ENCODE data around the gene PCSK5. TPM values are rescaled to one million over a fixed set of nuclear protein-coding genes. Genes with fewer than 3 reads are reported as not detected.

PCSK5 gene
- total RNA-seq, 1 donor from 2014 or later: 8.9 TPM

DNA sequence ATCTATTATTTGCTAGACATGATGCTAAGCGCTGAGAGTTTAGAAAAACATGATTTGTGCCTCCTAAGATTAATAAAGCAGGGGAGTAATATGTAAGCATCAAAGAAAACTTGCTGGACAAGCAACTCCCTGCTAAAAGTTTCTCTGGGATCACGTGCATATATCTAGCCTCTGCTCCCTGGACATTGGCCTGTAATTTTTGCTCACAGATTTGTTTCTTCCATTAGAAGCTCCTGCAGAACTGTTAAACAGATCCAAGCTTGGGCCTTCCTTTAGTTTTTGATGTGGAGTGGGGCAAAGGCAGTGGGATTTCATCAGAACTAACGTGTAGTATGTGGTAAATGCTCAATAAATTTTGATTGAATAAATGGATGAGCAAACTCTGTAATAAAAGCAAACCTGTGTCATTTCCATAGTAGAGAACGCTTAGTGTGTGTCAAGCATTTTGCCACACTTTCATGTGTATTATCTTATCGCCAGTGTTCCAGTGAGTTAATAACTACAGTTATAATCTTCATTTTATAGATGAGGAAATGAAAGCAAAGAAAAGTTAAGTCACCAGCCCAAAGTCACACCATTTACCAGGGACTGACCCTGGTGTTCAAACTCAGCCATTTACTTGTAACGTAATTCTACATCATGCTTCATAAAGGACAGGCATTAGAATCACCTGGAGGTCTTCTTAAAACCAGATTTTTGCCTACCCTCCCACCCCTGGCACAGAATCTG is 100.3 kb downstream of the PCSK5 start:
- Mint-ChIP-seq H3K9me3 (ENCODE audit: low read depth) (peaks cover 6% of the 10 kb centered on the region), H3K27me3 (ENCODE audit: low read depth) (no peaks in the 10 kb centered on the region), H3K36me3 (ENCODE audit: low read depth) (peaks cover 7% of the 10 kb centered on the region), H3K4me1 (ENCODE audit: low read depth) (peaks cover 23% of the 10 kb centered on the region), H3K27ac (ENCODE audit: unreplicated experiment) (no peak overlapping the region), H3K4me3 (ENCODE audit: unreplicated experiment) (no peak overlapping the region)
- DNase-seq (ENCODE audit: low spot score): no peak
- TF ChIP-seq, protein P1, sequence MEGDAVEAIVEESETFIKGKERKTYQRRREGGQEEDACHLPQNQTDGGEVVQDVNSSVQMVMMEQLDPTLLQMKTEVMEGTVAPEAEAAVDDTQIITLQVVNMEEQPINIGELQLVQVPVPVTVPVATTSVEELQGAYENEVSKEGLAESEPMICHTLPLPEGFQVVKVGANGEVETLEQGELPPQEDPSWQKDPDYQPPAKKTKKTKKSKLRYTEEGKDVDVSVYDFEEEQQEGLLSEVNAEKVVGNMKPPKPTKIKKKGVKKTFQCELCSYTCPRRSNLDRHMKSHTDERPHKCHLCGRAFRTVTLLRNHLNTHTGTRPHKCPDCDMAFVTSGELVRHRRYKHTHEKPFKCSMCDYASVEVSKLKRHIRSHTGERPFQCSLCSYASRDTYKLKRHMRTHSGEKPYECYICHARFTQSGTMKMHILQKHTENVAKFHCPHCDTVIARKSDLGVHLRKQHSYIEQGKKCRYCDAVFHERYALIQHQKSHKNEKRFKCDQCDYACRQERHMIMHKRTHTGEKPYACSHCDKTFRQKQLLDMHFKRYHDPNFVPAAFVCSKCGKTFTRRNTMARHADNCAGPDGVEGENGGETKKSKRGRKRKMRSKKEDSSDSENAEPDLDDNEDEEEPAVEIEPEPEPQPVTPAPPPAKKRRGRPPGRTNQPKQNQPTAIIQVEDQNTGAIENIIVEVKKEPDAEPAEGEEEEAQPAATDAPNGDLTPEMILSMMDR (IDR thresholded peaks at IDR 0.05): no peak

DNA sequence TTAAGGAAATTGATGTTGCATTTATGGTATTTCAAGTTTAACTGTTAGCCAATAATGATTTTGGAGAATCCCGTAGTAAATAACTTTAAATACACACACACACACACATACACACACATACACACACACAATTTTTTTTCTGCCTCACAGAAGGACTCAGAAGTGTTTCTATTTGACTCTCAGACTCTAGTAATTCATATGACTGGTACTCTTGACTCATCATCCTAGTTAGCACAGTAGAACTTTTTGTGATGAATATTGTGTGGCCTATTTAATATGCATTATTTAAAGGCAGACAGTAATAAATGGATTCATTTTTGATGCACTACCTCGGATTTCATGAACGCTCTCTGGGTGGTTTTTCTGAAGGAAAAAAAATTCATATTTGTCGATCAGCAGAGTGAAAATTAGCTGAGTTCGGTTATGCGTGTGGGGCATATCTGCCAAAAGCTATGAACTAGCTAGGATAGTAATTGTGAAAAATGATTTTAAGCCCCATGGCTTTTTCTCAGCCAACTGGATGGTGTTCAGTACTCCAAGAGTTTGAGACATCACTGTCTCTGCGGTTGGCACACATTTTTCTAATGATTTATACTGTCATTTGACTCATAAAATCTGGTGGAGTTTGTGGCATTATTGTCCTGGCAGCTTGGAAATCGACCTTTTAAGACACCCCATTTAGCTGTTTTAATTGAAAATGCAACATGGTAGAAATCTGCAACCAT is 102.2 kb downstream of the PCSK5 start:
- peaks cover 23% of the 10 kb centered on the region for H3K4me1 Mint-ChIP-seq (ENCODE audit: low read depth)
- H3K27ac Mint-ChIP-seq (ENCODE audit: unreplicated experiment): no peak overlapping the region
- no peaks in the 10 kb centered on the region for H3K27me3 Mint-ChIP-seq (ENCODE audit: low read depth)
- peaks cover 5% of the 10 kb centered on the region for H3K36me3 Mint-ChIP-seq (ENCODE audit: low read depth)
- no peak for DNase-seq (ENCODE audit: low spot score)
- H3K4me3 Mint-ChIP-seq (ENCODE audit: unreplicated experiment): no peak overlapping the region
- peaks cover 6% of the 10 kb centered on the region for H3K9me3 Mint-ChIP-seq (ENCODE audit: low read depth)
- TF ChIP-seq, protein P1 (IDR thresholded peaks at IDR 0.05): no peak

DNA sequence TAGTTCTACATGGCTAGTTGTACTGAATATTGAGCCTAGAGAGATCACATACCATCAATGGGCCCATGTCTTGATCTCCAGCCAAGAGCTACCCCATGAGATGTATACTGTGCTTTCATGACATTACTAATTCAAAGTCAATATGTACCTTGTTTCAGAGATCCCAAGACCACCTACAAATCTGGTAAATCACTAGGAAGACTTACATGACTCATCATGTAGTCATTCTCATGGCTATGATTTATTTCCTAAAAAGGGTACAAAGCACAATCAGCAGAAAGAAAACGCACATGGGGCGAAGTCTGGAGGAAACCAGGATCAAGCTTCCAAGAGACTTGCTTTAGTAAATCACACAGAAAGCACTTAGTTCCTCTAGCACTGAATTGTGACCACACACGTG is 103.0 kb downstream of the PCSK5 start:
- Mint-ChIP-seq H3K27ac (ENCODE audit: unreplicated experiment) (no peak overlapping the region), H3K4me3 (ENCODE audit: unreplicated experiment) (no peak overlapping the region), H3K9me3 (ENCODE audit: low read depth) (peaks cover 6% of the 10 kb centered on the region), H3K4me1 (ENCODE audit: low read depth) (peaks cover 23% of the 10 kb centered on the region), H3K36me3 (ENCODE audit: low read depth) (peaks cover 5% of the 10 kb centered on the region), H3K27me3 (ENCODE audit: low read depth) (no peaks in the 10 kb centered on the region)
- DNase-seq (ENCODE audit: low spot score): no peak
- TF ChIP-seq, protein P1 (IDR thresholded peaks at IDR 0.05): no peak

DNA sequence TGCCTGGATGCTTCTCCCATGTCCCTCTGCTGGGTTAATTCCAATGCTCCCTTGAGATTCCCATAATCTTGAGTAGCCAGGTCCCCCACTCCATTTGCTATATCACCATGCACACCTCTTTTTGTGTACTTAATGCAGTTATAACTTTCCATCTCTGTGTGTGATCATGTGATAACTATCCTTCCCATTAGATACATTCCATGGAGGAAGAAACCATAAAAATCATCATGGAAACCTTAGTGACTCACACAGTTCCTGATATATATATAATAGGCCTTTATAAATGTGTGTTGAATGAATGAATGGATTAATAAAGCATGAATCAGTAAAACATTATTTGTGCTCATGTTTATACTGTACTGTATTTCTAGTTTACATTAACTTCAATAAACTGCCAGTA is 104.6 kb downstream of the PCSK5 start:
- DNase-seq (ENCODE audit: low spot score): no peak
- H3K4me3 Mint-ChIP-seq (ENCODE audit: unreplicated experiment): no peak overlapping the region
- no peaks in the 10 kb centered on the region for H3K27me3 Mint-ChIP-seq (ENCODE audit: low read depth)
- H3K36me3 Mint-ChIP-seq (ENCODE audit: low read depth): peaks cover 3% of the 10 kb centered on the region
- H3K27ac Mint-ChIP-seq (ENCODE audit: unreplicated experiment): peak overlapping the region; percentile 18
- TF ChIP-seq, protein P1 (IDR thresholded peaks at IDR 0.05): no peak
- peaks cover 6% of the 10 kb centered on the region for H3K9me3 Mint-ChIP-seq (ENCODE audit: low read depth)
- H3K4me1 Mint-ChIP-seq (ENCODE audit: low read depth): peaks cover 23% of the 10 kb centered on the region

DNA sequence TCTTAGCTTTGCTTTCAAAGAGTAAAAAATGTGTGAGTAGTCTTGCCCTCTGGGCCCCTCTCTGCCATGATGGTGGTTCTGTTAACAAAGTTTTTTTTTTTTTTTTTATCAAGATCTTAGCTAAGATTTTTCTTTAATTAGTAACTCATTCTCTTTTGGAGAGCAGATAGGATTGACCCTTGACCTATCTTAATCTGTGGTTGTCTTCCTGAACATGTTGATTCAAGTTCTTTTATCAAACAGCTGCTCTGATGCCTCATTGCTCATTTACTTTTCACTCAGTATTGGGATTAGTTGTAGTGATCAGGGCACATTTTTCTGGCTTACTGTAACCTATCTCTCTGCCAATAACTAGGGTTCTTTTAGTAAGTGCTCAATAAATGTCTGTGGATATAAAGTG is 106.3 kb downstream of the PCSK5 start:
- DNase-seq (ENCODE audit: low spot score): no peak
- peaks cover 6% of the 10 kb centered on the region for H3K9me3 Mint-ChIP-seq (ENCODE audit: low read depth)
- no peaks in the 10 kb centered on the region for H3K27me3 Mint-ChIP-seq (ENCODE audit: low read depth)
- peaks cover 3% of the 10 kb centered on the region for H3K36me3 Mint-ChIP-seq (ENCODE audit: low read depth)
- no peak overlapping the region for H3K27ac Mint-ChIP-seq (ENCODE audit: unreplicated experiment)
- TF ChIP-seq, protein P1 (IDR thresholded peaks at IDR 0.05): no peak
- no peak overlapping the region for H3K4me3 Mint-ChIP-seq (ENCODE audit: unreplicated experiment)
- peaks cover 23% of the 10 kb centered on the region for H3K4me1 Mint-ChIP-seq (ENCODE audit: low read depth)
